Parathyroid adenoma (tissue), 2 donors: ENCODE data around the gene ARHGAP21.

ENCODE experiments used
- H2AFZ ChIP-seq: fragments of 300-600 bp; sonication (generic); one replicate; pipeline ENCODE4 v1.7.0; 2017; ENCODE audit warnings: antibody characterized with exemption, mild to moderate bottlenecking
- H3K27ac ChIP-seq: fragments of 300-600 bp; sonication (generic); one replicate; pipeline ENCODE4 v1.7.0; 2017
- H3K27me3 ChIP-seq: fragments of 300-600 bp; sonication (generic); one replicate; pipeline ENCODE4 v1.7.0; 2017; ENCODE audit warnings: low read length; ENCODE audit not compliant: control insufficient read depth, insufficient read depth
- H3K36me3 ChIP-seq: fragments of 300-600 bp; sonication (generic); one replicate; pipeline ENCODE4 v1.7.0; 2017; ENCODE audit warnings: low read length; ENCODE audit not compliant: control insufficient read depth, insufficient read depth
- H3K4me1 ChIP-seq: fragments of 300-600 bp; sonication (generic); one replicate; pipeline ENCODE4 v1.7.0; 2017; ENCODE audit warnings: control low read depth
- H3K4me2 ChIP-seq: fragments of 300-600 bp; sonication (generic); one replicate; pipeline ENCODE4 v1.7.0; 2017; ENCODE audit warnings: low read length
- H3K4me3 ChIP-seq: fragments of 300-600 bp; sonication (generic); one replicate; pipeline ENCODE4 v1.7.0; 2017; ENCODE audit warnings: low read depth, low read length
- H3K79me2 ChIP-seq: fragments of 300-600 bp; sonication (generic); one replicate; pipeline ENCODE4 v1.7.0; 2017; ENCODE audit warnings: control low read depth
- H3K9ac ChIP-seq: fragments of 300-600 bp; sonication (generic); one replicate; pipeline ENCODE4 v1.7.0; 2017; ENCODE audit warnings: mild to moderate bottlenecking
- H3K9me3 ChIP-seq: fragments of 300-600 bp; sonication (generic); one replicate; pipeline ENCODE4 v1.7.0; 2017; ENCODE audit warnings: low read length; ENCODE audit not compliant: control insufficient read depth
- TF ChIP-seq, protein P1 (sequence below): fragments of 300-600 bp; sonication (generic); IDR thresholded peaks from one replicate; pipeline ENCODE4 v1.7.0; 2017; ENCODE audit warnings: antibody characterized with exemption, mild to moderate bottlenecking
- donor health status: primary hyperparathyroidism.

ARHGAP21 gene

DNA sequence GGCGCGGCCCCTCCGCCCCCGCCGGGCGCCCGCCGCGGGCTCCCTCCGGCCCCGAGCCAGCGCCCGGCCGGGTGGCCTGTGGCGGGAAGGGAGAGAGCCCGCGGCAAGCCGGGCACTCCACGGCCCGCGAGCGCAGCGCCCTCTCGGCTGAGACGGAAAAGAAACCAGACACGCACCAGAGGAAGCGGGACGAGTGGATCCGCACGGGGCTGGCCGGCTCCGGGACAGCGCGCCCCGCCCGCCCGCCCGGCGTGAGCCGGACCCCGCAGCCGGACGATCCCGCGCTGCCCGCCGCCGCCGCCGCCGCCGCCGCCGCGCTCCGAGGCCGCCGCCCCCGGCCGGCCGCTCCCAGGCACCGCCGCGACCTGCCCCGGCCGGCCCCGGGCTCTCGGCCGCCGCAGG lies 300 bp downstream of the ARHGAP21 start:
- Histone ChIP-seq H3K27me3 (no peaks in the 10 kb centered on the region), H3K79me2 (peaks cover 26% of the 10 kb centered on the region), H3K4me2 (peak overlapping the region; percentile 89), H3K4me1 (peaks cover 18% of the 10 kb centered on the region), H3K4me3 (no peak overlapping the region), H2AFZ (no peak overlapping the region), H3K9me3 (no peaks in the 10 kb centered on the region), H3K36me3 (no peaks in the 10 kb centered on the region), H3K27ac (no peak overlapping the region), H3K9ac (no peak overlapping the region)
- TF ChIP-seq, protein P1, sequence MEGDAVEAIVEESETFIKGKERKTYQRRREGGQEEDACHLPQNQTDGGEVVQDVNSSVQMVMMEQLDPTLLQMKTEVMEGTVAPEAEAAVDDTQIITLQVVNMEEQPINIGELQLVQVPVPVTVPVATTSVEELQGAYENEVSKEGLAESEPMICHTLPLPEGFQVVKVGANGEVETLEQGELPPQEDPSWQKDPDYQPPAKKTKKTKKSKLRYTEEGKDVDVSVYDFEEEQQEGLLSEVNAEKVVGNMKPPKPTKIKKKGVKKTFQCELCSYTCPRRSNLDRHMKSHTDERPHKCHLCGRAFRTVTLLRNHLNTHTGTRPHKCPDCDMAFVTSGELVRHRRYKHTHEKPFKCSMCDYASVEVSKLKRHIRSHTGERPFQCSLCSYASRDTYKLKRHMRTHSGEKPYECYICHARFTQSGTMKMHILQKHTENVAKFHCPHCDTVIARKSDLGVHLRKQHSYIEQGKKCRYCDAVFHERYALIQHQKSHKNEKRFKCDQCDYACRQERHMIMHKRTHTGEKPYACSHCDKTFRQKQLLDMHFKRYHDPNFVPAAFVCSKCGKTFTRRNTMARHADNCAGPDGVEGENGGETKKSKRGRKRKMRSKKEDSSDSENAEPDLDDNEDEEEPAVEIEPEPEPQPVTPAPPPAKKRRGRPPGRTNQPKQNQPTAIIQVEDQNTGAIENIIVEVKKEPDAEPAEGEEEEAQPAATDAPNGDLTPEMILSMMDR: no peak

DNA sequence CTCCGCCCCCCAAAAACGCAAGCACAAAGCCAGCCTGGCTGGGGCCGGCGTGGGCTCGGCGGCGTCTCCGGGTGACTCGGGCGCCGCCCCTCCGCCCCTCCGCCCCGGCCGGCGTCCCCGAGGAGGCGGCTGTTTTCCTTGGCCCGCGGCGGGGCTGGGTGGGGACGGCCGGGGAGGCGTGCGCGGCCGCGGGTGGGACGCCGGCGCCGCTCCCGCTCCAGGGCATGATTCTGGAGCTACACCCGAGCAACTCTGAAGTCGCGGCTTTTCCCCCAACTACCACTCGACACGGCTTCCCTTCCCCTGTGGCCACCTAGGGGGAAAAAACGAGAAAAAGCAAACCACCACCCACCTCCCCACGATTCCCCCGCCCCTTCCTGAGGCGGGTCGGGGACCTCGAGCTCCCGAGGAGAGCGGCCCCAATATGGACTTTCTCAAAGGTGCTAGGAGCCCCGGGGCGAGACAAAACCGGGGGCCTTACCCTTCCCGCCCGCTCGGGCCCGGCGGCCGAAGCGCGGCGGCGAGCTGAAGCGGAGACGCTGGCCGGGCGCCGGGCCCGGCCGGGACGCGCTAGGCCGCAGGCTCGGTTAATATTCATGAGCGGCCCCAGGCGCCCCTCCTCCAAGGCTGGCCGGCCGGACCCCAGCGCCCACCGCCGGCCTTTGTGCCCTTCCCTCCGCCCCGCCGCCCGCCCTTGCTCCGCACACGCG lies 856 bp downstream of the ARHGAP21 start:
- H3K4me1 ChIP-seq: peaks cover 21% of the 10 kb centered on the region

DNA sequence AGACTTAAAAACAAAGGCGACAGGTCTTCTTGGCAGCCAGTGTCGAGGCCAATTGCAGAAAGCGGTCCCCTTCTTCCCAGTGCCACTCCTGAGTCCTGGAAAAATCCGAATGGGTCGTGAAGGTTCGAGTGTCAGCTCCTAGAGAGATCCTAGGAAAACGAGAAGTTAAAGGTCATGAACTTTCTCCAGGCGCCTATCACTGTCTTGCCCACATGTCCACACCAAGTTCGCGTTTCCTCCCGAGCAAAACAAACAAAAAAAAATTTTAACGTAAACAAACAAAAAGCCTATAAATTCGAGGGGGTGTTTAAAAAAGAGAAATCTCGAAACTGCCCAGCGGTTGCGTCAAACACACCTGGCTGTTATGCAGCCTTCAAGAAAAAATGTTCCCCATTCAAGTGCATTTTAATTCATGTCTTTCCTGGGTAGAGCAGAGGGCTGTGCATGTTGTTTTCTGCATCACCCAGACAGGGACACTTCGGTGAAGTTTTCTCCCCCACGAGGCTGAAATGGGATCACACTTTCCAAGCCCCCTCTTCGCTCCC lies 1.5 kb downstream of the ARHGAP21 start:
- TF ChIP-seq, protein P1: no peak
- Histone ChIP-seq H3K27ac (peak overlapping the region; percentile 90), H3K9me3 (no peaks in the 10 kb centered on the region), H3K4me2 (peak overlapping the region; percentile 89), H3K4me3 (peak overlapping the region; percentile 80), H3K79me2 (peaks cover 35% of the 10 kb centered on the region), H3K9ac (no peak overlapping the region), H3K4me1 (peaks cover 21% of the 10 kb centered on the region), H3K36me3 (no peaks in the 10 kb centered on the region), H3K27me3 (no peaks in the 10 kb centered on the region), H2AFZ (peak overlapping the region; percentile 89)

More for the DNA sequence above, 856 bp downstream of the ARHGAP21 start:
- Histone ChIP-seq H3K79me2 (peaks cover 32% of the 10 kb centered on the region), H3K27ac (peak overlapping the region; percentile 90), H3K4me3 (peak overlapping the region; percentile 80), H3K4me2 (peak overlapping the region; percentile 89), H3K27me3 (no peaks in the 10 kb centered on the region), H3K9me3 (no peaks in the 10 kb centered on the region), H3K9ac (peak overlapping the region; percentile 73), H2AFZ (peak overlapping the region; percentile 89), H3K36me3 (no peaks in the 10 kb centered on the region)
- TF ChIP-seq, protein P1: no peak

DNA sequence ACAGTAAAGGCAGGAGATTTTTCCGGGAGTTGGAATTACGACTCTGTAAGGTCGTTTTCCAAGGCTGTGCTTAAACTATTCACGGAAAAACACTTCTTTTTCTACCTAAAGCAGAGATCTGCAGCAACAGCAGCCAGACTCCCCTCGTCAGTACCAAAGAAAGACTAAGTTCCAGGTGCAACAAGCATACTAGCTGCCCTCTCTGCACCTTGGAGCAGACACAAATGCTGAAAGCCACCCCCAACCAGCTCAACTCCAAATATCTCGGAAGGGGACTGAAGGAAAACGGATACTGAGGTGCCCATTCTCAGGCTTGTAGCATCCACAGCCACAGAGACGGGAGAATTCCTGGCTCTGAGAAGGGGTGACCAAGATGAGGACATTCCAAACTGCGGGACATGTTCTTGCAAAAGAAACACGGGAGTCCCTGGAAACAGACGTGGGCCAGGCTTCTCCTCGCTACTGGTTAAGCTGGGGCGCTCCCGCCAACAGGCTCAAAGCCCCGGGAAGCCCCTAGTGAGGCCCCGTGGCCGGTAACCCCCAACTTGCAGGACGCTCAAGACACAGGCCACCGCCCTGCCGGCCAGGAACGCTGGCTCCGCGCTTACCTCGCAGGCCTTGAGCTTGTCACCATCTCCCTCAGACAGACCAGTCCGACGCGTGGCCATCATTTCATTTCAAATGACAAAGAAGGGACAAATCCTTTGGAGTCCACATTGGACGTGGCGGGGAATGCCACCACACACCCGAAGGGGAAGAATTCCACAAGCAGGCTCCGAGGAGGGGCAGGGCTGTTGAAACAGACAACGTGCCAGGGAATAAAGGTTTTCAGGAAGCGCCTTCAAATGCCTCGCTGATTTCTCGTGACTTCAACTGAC lies 2.2 kb downstream of the ARHGAP21 start:
- Histone ChIP-seq H3K4me1 (peaks cover 28% of the 10 kb centered on the region), H3K4me3 (peak overlapping the region; percentile 12), H3K4me2 (peak overlapping the region; percentile 47), H2AFZ (no peak overlapping the region), H3K9me3 (no peaks in the 10 kb centered on the region), H3K27me3 (no peaks in the 10 kb centered on the region), H3K9ac (no peak overlapping the region), H3K36me3 (no peaks in the 10 kb centered on the region), H3K79me2 (peaks cover 38% of the 10 kb centered on the region), H3K27ac (no peak overlapping the region)
- TF ChIP-seq, protein P1: no peak
